NCI-H2029 (cell line): ENCODE data around the gene HMG20A.

Experiments used
- DNase-seq: peaks from one replicate; lab custom pipeline; 2025; lab: John Stamatoyannopoulos, UW

HMG20A gene

GRCh38 chr15:77478051-77478450 is 57.4 kb downstream of the HMG20A start:
- DNase-seq = no peak

GRCh38 chr15:77479015-77479414 is 58.3 kb downstream of the HMG20A start:
- no peak for DNase-seq

- no peak for DNase-seq
Measured at GRCh38 chr15:77480859-77481633, 60.4 kb downstream of the HMG20A start.

GRCh38 chr15:77481670-77482069 is 61.0 kb downstream of the HMG20A start:
- no peak for DNase-seq

- no peak for DNase-seq
Measured at GRCh38 chr15:77482570-77482969, 61.9 kb downstream of the HMG20A start.

GRCh38 chr15:77483425-77484140 is 62.9 kb downstream of the HMG20A start:
- DNase-seq = no peak

GRCh38 chr15:77484994-77485393 is 64.3 kb downstream of the HMG20A start:
- no peak for DNase-seq

- no peak for DNase-seq
Measured at GRCh38 chr15:77486542-77487468, 66.1 kb downstream of the HMG20A start.

GRCh38 chr15:77487469-77487842 is 66.8 kb downstream of the HMG20A start:
- no peak for DNase-seq

- no peak for DNase-seq
Measured at GRCh38 chr15:77487888-77488287, 67.2 kb downstream of the HMG20A start.

- no peak for DNase-seq
Measured at GRCh38 chr15:77489647-77490046, 69.0 kb downstream of the HMG20A start.

- no peak for DNase-seq
Measured at GRCh38 chr15:77493324-77493907, 72.7 kb downstream of the HMG20A start.

- DNase-seq = no peak
Measured at GRCh38 chr15:77494073-77494867, 73.6 kb downstream of the HMG20A start.

GRCh38 chr15:77494964-77495363 is 74.3 kb downstream of the HMG20A start:
- no peak for DNase-seq

GRCh38 chr15:77495838-77496596 is 75.3 kb downstream of the HMG20A start:
- no peak for DNase-seq

GRCh38 chr15:77496715-77497109 is 76.0 kb downstream of the HMG20A start:
- no peak for DNase-seq

- peak; percentile 60 for DNase-seq
Measured at GRCh38 chr15:77497110-77497737, 76.5 kb downstream of the HMG20A start.

GRCh38 chr15:77497942-77498361 is 77.3 kb downstream of the HMG20A start:
- no peak for DNase-seq

GRCh38 chr15:77499087-77499760 is 78.5 kb downstream of the HMG20A start:
- DNase-seq = no peak
